Activated CD4-positive, alpha-beta T cell treated with anti-CD3 and anti-CD28 coated beads for 48 hours (primary cell): ENCODE results near the gene ADAD2.

Experiments
- DNase-seq: peaks from one replicate; pipeline ENCODE4 v3.0.0-alpha.2; 2020

Gene ADAD2

DNA sequence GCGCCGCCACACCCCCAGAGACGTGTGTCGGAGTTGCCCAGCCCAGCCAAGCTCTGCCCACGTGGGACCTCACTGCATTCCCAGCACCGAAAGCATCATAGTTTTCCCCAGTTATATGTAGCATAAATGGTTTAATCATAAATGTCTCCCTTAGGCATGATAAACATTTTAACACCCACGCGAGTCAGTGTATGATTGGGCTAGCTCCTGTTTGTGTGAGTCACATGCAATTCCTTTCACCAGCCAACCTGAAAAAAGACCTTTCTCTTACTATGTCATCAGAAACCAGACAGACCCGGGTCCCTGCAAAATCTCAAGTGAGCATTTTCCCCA, 13.2 kb upstream of the ADAD2 start:
- DNase-seq: peak; percentile 47

DNA sequence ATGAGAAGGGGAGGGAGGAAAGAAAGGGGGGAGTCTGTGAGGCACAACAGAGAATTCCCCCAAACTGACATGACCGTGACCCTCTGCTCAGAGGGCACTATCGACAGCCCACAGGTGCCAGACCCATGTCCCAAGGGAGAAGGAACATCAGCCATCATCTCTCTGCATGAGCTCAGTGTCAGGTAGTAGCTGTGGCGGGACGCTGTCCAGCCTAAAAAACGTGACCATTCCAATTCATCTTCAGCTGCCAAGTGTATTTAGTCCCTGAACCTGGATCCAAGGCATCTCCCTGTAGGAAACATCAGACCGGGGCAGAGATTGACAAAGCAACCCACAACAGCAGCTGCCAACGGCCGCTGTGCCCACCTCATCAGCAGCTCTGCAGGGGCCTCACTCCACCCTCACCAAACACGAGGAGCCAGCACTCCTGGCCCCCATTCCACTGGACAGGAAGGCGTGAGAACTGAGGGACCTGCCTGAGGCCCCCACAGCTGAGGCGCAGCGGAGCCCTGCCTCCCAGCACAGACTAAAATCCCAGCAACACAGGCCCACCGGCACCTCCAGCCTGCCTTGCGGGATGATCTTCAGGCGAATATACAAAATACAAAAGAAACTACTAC, 12.7 kb upstream of the ADAD2 start:
- no peak for DNase-seq

DNA sequence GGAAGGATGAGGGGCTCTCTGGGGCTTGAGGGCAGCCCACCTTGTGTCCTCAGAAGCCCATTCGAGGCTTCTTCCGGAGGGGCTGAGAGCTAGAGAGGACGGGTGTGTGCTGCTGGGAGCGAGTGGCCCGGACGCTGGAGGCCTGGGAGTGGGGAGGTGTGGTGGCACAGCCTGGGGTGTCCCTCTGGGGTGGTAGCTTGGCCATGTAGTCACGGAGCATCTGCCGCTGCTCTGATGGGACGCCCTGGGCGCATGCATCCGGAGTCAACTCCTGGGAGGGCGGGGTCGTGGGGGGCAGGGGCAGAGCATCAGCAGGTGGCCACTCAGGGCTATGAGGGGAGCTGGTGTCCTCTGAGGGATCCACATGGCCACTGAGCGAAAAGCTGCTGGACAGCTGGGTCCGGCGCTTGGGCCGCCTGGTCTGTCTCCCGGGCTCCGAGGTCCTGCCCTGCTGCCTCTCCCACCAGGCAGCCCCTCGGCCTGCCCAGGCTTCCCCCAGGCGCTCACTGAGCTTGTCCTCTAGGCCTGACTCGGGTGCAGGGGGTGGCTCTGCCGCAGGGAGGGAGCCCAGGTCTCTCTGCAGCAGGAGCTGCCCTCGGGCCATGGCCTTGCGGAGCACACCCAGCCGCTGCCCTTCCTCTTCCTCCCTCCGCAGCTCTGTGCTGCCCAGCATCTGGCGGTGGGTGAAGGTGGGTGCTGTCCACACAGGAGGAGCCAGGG, 11.9 kb upstream of the ADAD2 start:
- DNase-seq: no peak

DNA sequence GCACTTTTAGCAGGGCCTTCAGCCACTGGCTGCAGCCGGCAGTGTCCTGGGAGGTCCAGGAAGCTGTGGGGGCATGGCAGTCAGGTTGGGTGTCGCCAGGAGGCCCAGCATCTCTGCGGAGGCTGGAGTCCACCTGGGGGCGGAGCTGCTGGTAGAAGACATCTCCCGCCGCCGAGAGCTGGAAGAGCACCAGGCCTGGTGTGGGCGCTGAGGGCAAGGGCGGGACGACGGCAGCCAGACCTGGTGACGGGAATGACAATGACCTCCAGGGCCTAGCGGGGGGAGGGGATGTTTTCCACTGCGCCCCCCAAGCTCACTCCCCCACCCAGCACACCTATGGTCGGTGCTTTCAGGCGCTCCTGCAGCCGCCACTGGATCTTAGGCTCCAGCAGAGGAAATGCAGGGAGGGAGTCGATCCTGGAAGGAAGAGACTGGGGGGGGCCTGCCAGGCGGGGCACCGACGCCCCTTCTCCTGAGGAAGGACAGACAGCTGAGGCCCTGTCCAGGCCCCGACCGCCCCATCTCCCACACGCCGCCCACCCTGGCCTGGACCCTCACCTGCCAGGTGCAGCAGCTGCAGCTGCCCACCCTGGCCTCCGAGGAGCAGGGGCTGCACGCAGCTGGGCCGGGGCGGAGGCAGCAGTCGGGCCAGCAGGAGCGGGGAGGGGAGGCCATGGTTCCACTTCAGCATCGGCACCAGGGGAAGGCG, 11.2 kb upstream of the ADAD2 start:
- no peak for DNase-seq

DNA sequence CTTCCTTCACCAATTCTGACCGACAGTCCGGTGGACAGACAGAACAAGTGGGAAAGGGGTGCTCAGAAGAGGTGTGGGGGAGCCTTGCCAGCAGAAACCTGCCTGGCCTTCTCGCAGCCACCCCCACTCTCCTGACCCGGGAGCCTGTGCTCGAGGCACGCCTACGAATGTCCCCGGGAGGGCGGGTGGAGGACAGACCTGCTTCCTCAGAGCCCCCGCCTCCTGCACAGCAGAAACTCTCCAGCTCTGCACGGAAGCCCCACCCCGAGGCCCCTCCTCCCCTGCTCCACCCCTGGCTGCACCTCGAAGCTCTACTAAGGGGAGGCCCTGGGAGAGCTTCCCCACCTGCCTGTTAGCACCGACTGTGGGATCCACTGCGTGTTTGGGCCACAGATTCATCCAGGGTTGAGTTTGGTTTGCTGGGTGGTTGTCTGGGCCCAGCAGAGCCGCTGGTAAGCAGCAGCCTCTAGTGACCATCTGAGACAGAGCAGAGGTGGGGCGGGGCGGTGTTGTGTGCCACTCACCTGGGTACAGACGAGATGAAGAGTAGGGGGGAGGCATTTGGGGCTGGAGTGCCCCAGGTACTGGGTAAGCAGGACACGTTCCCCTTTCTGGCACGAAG, 10.3 kb upstream of the ADAD2 start:
- DNase-seq: no peak

DNA sequence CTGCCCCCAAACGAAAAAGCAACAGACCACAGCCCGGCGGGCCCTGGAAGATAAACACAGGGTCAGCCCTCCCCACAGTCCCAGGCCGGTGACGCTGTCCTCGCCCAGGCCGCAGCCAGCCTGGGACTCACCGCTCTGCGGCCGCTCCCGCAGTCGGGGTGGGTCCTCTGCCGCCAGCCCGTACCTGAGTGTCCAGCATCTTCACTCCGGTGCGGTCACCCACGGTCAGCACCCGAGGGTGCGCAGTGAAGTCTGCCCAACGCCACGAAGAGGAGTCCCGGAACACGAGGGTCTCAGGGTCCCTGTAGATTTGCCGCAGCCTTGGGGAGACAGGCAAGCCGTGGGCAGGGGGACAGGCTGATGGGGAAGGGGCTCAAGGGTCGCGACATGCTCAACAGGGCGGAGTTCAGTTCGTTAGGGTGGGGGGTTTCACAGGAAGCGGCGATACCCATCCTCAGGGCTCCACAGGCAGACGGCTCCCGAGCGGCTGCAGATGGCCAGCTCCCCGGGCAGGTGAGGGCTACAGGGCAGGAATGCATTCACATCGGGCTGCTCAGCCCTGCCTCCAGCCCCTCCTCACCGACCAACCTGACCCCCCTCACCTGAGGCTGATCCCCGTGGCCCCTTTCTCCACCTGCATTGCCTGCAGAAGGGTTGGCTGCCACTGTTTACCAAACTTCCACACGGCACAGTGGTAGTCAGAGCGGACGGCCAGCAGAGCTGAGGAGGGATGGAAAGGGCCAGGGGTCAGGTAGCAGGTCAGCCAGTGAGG, 9.6 kb upstream of the ADAD2 start:
- no peak for DNase-seq

DNA sequence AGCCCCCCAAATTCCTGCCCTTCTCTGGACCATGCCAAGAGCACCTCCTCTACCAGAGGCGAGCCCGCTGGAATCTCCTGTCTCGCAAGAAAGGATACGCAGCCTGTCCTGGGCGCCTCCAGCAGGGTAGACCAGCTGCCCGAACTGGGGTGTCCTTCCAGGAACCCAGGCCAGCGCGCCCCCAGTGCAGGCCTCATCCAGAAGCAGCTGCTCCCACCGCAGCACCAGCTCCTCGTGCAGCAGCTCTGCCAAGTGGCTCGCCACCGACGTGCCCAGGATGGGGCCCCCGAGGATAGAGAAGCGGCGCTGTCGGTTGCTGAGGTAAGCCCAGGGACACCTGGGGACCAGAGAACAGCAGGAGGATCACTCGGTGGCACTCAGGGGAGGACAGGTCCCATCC, 8.9 kb upstream of the ADAD2 start:
- DNase-seq: no peak

DNA sequence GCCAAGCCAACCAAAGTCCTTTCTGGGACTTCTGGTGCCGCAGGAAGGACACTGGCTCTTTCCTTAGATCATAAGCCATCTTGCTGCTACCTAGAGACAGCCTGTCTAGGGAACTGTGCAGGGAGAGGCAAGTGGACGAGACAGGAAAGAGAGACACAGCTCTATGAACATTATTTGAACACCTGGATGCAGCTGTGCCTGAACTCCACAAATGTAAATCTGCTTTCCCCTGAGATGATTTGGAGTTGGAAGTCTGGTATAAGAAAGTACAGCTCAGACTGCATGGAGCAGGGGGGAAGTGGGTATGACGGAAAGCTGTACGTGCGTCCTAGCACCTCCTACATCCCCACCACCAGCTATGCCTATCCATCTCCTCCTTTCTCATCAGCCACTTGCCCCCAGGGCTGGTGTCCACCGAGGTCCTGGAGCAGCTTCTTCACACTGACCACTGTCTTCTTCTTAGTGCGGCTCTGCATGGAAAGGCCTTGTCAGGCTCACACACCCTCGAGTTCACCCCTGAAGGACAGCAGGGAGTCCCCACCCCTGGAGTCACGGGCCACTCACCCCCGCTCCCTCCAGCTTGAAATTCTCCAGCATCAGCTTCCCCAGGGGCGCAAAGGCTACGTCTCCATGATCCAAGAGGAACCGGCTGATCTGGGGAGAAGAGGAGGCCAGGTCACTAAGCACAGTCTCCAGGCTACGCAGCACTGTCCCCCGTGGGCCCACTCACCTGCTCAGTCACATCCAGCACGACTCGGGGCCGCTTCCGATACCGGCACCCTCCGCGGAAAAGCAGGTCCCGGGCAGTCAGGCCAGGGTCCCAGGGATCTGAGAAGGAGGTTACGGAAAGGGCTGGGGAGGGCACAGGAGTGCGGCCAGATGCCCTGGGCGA, 8.0 kb upstream of the ADAD2 start:
- no peak for DNase-seq

DNA sequence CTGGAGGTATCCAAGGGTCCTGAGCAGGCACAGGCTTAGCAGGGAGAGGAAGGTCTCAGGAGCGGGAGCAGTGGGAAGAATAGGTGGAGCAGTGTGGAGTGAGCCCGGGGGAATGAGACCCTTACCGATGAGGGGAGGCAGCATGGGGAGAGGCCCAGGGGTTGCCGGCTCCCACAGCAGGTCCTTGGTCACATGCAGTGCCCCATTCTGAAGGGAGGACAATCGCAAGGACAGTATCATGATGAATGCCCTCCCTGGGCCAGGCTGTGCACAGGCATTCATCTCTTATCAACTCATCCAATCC, 7.4 kb upstream of the ADAD2 start:
- DNase-seq: no peak

DNA sequence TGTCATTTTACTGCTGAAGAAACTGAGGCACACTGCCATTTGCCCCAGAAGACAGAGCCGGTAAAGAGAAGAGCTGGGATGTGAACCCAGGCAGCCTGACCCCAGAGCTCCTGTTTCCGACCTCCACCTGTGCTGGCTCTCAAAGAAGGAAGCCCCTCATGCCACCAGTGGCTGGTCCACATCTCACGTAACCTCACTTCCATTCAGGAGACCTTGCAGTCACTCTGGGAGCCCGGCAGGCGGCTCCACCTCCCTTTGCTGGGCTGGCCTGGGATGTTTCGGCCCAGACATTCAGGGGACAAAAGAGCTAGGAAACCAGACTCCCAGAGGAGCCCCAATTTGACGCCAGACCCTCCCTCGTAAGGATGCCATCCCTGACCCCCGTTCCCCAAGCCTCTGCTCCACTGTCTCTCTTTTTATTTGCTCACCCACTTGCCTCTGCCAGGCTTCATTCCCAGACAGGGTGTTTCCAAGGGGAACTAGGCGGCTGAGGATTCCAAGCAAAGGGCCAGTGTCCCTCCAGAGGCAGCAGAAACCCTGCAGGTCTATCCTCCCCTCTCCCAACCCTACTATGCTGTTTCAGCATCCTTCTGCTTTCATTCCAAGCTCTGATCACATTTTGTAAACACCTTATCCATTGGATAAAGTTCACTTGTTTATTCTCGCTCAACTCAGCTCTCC, 6.9 kb upstream of the ADAD2 start:
- DNase-seq: no peak

DNA sequence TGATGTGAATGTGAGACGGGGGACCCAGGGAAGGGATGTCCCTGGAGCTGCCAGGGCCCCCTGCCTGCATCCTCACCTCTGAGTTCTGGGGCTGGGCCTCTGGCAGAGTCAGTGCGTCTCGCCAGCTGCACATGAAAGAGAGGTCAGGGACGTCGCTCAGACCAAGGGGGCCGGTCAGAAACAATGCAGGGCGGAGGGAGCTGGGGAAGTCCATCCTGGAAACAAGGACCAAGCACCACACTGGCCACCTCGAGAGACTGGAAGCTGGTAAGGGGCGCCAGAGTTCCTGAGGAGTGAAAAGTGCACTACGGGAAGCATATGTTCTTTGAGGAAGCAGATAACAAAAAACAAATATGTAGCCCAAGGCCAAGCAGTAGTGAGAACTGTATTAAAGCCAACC, 6.2 kb upstream of the ADAD2 start:
- no peak for DNase-seq

DNA sequence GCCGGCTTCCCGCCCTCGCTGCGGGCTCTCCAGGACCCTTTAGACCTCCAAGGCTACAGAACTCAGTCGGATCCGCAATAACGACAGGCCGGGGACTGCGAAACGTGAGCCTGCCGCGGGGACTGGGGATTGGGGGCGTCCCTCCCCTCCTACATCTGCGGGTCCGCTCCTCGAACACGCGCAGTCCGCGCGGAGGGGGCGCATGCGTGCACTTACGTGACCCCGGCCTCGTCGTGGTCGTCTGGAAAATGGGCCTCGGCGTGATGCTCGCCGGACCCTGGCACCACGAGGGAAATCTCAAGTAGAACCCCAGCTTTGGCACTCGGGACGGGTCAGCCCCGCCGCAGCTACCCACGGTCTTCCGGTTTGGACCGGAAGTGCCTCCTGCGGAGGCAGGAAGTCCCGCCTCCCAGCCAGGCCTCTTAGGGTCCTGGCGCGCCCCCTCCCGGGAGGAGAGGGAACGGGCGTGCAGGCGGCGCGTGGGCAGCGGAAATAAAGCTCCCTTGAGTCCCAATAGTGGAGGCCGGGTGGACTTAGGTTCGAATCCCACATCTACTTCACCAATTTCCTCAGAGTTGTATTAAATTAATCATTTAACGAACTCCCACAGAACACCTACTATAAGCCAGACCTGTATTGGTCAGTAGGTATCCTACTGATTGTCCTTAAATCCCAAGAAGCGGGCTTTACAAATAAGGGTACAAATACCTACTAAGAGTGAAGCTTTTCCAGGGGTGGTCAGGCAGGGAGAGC, 4.1 kb upstream of the ADAD2 start, which contains the start of gene TAF1C:
TSS of gene TAF1C (minus strand) at position 373 of the 753 bp plus-strand sequence. CDS start 2,069 bp downstream, outside the sequence.
- peak; percentile 95 for DNase-seq

DNA sequence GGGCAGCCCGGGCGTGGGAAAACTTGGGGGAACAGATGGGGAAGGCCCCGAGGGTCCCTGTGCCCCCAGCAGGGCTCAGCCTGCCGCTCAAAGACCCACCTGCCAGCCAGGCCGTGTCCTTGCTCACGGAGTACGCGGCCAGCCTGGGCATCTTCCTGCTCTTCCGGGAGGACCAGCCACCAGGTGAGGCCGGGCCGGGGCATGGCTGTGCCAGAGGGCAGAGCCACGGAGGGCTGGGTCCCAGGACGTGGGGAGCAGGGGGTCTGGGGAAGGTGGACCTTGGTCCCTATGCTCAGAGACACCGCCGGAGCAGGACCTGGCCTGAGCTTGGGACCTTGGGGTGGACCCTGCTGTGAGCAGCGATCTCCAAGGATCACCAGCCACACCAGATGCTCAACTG, 509 bp downstream of the ADAD2 start:
- DNase-seq: no peak

DNA sequence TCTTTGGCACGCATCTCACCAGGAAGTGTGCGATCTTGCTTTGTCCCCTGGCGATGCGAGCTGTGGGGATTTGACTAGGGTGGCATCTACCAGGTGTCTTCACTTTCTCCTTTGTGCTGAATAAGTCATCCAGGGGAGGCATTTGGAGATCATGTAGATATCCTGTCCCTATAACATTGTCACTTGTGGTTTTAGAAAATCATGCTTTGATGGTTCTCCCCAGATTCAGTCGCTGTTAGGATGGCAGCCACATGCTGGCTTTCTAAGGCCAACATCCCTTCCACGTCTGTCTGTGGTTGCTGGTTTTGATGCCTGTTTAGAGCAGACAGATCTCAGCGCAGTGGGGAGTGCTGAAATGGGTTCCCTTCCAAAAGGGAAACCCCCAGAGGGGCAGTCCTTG, 2.5 kb downstream of the ADAD2 start:
- DNase-seq: no peak

DNA sequence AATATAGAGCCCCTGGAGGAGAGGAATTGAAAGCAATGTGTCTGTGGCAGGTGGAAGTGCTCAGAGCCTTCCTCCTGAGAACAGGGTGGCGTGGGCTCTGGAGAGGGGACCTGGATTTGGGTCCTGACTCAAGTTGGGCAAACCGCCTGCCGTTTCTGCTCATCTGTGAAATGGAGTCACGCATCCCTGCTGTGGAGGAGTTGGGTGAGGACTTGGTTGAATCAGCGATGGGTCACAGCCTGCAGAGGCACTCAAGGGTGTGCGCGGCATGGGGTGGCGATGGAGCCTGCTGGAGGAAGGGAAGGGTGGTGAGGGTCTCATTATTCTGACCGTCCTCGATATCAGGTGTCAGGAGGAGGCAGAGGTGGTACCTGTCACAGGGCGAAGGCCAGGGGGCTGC, 3.1 kb downstream of the ADAD2 start:
- DNase-seq: peak; percentile 26

DNA sequence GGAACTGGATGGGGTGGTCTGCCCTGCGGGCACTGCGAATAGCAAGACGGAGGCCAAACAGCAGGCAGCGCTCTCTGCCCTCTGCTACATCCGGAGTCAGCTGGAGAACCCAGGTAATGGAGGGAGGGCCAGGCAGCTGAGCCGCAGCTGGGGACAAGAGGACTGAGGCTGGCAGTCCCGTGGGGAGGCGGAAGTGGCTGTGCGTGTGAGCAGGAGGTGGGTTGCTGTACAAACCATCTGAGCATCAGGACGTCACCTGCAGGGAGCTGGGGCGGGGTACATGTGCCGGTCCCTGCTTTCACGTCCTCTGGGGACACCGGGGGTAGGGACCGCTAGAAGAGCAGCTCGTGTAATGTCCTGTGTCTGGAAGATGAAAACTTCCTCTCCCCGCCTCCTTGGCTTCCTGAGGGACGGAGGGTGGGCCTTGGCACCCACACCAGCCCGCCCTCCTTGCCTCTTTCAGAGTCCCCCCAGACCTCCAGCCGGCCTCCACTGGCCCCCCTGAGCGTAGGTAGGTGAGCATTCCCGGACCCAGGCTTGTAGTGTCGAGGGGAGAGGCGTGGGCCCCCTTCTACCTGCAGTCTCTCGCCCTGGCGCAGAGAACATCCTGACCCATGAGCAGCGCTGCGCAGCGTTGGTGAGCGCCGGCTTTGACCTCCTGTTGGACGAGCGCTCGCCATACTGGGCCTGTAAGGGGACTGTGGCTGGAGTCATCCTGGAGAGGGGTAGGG, 3.7 kb downstream of the ADAD2 start:
- peak; percentile 58 for DNase-seq

DNA sequence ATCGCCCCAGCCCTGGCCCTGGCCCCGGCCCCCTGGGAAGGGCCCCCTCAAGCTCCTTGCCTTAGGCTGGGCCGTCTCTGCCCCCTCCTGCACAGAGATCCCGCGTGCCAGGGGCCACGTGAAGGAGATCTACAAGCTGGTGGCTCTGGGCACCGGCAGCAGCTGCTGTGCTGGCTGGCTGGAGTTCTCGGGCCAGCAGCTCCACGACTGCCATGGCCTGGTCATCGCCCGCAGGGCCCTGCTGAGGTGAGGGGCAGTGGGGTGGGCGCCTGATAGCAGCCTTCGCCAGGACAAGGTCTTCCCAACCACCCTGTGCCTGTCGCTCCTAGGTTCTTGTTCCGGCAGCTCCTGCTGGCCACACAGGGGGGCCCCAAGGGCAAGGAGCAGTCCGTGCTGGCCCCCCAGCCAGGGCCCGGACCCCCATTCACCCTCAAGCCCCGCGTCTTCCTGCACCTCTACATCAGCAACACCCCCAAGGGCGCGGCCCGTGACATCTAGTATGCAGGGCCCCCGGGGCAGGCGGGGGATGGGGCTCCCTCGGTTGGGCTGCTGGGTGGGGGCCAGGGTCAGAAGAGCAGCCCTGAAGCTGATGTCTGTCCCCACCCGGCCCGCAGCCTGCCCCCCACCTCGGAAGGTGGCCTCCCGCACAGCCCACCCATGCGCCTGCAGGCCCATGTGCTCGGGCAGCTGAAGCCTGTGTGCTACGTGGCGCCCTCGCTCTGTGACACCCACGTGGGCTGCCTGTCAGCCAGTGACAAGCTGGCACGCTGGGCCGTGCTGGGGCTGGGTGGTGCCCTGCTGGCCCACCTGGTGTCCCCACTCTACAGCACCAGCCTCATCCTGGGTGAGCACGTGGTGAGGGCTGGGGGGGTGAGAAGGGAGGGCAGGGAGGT, 4.5 kb downstream of the ADAD2 start:
- no peak for DNase-seq

DNA sequence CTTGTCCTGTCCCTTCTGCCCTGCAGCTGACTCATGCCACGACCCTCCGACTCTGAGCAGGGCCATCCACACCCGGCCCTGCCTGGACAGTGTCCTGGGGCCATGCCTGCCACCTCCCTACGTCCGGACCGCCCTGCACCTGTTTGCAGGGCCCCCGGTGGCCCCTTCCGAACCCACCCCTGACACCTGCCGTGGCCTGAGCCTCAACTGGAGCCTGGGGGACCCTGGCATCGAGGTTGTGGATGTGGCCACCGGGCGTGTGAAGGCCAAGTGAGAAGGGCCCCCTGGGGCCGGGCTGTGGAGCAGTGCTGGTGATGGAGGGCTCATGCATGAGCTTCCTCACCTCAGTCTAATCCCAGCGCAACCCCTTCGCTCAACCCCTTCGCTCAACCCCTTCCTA, 5.1 kb downstream of the ADAD2 start:
- no peak for DNase-seq
